ENCODE results near the gene HCST.

Gene HCST

GRCh38 chr19:35899547-35900214 is 2.6 kb upstream of the HCST start:
- TF ChIP-seq, protein P1, sequence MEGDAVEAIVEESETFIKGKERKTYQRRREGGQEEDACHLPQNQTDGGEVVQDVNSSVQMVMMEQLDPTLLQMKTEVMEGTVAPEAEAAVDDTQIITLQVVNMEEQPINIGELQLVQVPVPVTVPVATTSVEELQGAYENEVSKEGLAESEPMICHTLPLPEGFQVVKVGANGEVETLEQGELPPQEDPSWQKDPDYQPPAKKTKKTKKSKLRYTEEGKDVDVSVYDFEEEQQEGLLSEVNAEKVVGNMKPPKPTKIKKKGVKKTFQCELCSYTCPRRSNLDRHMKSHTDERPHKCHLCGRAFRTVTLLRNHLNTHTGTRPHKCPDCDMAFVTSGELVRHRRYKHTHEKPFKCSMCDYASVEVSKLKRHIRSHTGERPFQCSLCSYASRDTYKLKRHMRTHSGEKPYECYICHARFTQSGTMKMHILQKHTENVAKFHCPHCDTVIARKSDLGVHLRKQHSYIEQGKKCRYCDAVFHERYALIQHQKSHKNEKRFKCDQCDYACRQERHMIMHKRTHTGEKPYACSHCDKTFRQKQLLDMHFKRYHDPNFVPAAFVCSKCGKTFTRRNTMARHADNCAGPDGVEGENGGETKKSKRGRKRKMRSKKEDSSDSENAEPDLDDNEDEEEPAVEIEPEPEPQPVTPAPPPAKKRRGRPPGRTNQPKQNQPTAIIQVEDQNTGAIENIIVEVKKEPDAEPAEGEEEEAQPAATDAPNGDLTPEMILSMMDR (conservative IDR thresholded peaks at IDR 0.05; ENCODE audit: low read depth, low read length): no peak
- no peaks in the 10 kb centered on the region for H3K27me3 ChIP-seq (ENCODE audit: insufficient read depth, low read depth)
- H4K20me1 ChIP-seq (ENCODE audit: insufficient read depth): no peaks in the 10 kb centered on the region
- peak overlapping the region; percentile 68 for H3K4me2 ChIP-seq
- H3K27ac ChIP-seq: peak overlapping the region; percentile 75
- peaks cover 18% of the 10 kb centered on the region for H3K4me1 ChIP-seq (ENCODE audit: low read depth, poor library complexity, severe bottlenecking)
- no peaks in the 10 kb centered on the region for H3K36me3 ChIP-seq (ENCODE audit: insufficient read depth)
- H3K79me2 ChIP-seq (ENCODE audit: insufficient read depth, low read depth): 0 out of 2 replicates have a peak, but pooled peaks cover 11% of the 10 kb centered on the region
- peak overlapping the region; percentile 69 for H3K9ac ChIP-seq
- H3K4me3 ChIP-seq (IDR thresholded peaks at IDR 0.05; ENCODE audit: insufficient read depth, low read depth, low read length): no peak overlapping the region
- H2AFZ ChIP-seq (ENCODE audit: low read depth): peak overlapping the region; percentile 88

- Histone ChIP-seq H3K27ac (no peak overlapping the region), H3K4me3 (IDR thresholded peaks at IDR 0.05; ENCODE audit: insufficient read depth, low read depth, low read length) (no peak overlapping the region), H3K4me2 (peak overlapping the region; percentile 68; the same call in 1 of the 2 replicates), H3K4me1 (ENCODE audit: low read depth, poor library complexity, severe bottlenecking) (peaks cover 18% of the 10 kb centered on the region), H3K79me2 (ENCODE audit: insufficient read depth, low read depth) (0 out of 2 replicates have a peak, but pooled peaks cover 11% of the 10 kb centered on the region), H2AFZ (ENCODE audit: low read depth) (peak overlapping the region; percentile 88; the same call in 1 of the 2 replicates), H3K9ac (no peak overlapping the region; the same call in 1 of the 2 replicates), H3K36me3 (ENCODE audit: insufficient read depth) (no peaks in the 10 kb centered on the region), H4K20me1 (ENCODE audit: insufficient read depth) (no peaks in the 10 kb centered on the region), H3K27me3 (ENCODE audit: insufficient read depth, low read depth) (no peaks in the 10 kb centered on the region)
- TF ChIP-seq, protein P1 (conservative IDR thresholded peaks at IDR 0.05; ENCODE audit: low read depth, low read length): no peak
Measured at GRCh38 chr19:35901055-35901644, 1.2 kb upstream of the HCST start.

DNA sequence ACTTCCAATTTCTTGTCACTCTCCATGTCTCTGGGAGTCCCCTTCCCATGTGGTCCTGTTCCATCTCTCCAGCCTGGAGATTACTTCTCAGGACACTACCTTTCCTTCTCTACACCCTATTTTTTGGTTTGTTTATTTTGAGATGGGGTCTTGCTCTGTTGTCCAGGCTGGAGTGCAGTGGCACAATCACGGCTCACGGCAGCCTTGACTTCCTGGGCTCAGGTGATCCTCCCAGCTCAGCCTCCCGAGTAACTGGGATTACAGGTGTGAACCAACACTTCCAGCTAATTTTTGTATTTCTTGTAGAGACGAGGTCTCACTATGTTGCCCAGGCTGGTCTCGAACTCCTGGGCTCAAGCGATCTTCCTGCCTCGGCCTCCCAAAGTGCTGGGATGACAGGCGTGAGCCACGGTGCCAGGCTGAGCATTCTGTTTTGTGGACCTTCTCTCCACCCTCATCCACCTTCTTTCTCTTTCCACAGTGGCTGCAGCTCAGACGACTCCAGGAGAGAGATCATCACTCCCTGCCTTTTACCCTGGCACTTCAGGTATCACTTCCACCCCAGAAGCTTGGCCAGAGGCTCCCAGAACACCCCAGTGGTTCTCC is 644 bp downstream of the HCST start:
- Histone ChIP-seq H2AFZ (ENCODE audit: low read depth) (peak overlapping the region; percentile 87), H4K20me1 (ENCODE audit: insufficient read depth) (no peaks in the 10 kb centered on the region), H3K9ac (peak overlapping the region; percentile 52; the same call in 1 of the 2 replicates), H3K36me3 (ENCODE audit: insufficient read depth) (no peaks in the 10 kb centered on the region), H3K4me1 (ENCODE audit: low read depth, poor library complexity, severe bottlenecking) (peaks cover 18% of the 10 kb centered on the region), H3K4me3 (IDR thresholded peaks at IDR 0.05; ENCODE audit: insufficient read depth, low read depth, low read length) (peak overlapping the region; percentile 27), H3K4me2 (peak overlapping the region; percentile 98), H3K79me2 (ENCODE audit: insufficient read depth, low read depth) (0 out of 2 replicates have a peak, but pooled peaks cover 11% of the 10 kb centered on the region), H3K27me3 (ENCODE audit: insufficient read depth, low read depth) (no peaks in the 10 kb centered on the region), H3K27ac (0 out of 2 replicates have a peak overlapping the region, but pooled peaks have one; percentile 8)
- TF ChIP-seq, protein P1 (conservative IDR thresholded peaks at IDR 0.05; ENCODE audit: low read depth, low read length): no peak

GRCh38 chr19:35903550-35904179 is 1.3 kb downstream of the HCST start:
- H2AFZ ChIP-seq (ENCODE audit: low read depth): peak overlapping the region; percentile 87
- H3K4me1 ChIP-seq (ENCODE audit: low read depth, poor library complexity, severe bottlenecking): peaks cover 18% of the 10 kb centered on the region
- peak overlapping the region; percentile 98 for H3K4me2 ChIP-seq
- H3K27me3 ChIP-seq (ENCODE audit: insufficient read depth, low read depth): no peaks in the 10 kb centered on the region
- TF ChIP-seq, protein P1 (conservative IDR thresholded peaks at IDR 0.05; ENCODE audit: low read depth, low read length): no peak
- H4K20me1 ChIP-seq (ENCODE audit: insufficient read depth): no peaks in the 10 kb centered on the region
- H3K4me3 ChIP-seq (IDR thresholded peaks at IDR 0.05; ENCODE audit: insufficient read depth, low read depth, low read length): peak overlapping the region; percentile 27
- H3K79me2 ChIP-seq (ENCODE audit: insufficient read depth, low read depth): 0 out of 2 replicates have a peak, but pooled peaks cover 9% of the 10 kb centered on the region
- H3K36me3 ChIP-seq (ENCODE audit: insufficient read depth): no peaks in the 10 kb centered on the region
- H3K27ac ChIP-seq: 0 out of 2 replicates have a peak overlapping the region, but pooled peaks have one; percentile 8
- H3K9ac ChIP-seq: peak overlapping the region; percentile 52; the same call in 1 of the 2 replicates

Measured in KMS-11 (cell line).